HG02571 (cell line): ENCODE measurements around the gene DIP2C.
"Not testable (repeated sequence)": the region's sequence is repeated elsewhere in the genome, so short reads cannot be mapped to it uniquely, and the experiment has no call there.

Experiments
- ATAC-seq: cut with Tn5 transposase; IDR thresholded peaks from one replicate; pipeline ENCODE4 v1.9.1; 2021; ENCODE audit warnings: mild to moderate bottlenecking, moderate library complexity; ENCODE audit not compliant: unreplicated experiment

DIP2C gene

GRCh38 chr10:324593-324992 lies 364.9 kb downstream of the DIP2C start:
- ATAC-seq = no peak

GRCh38 chr10:323651-324293 lies 365.7 kb downstream of the DIP2C start:
- ATAC-seq = peak; percentile 89

- ATAC-seq = not testable (repeated sequence)
Measured at GRCh38 chr10:323046-323445, 366.4 kb downstream of the DIP2C start.

GRCh38 chr10:320771-321170 lies 368.7 kb downstream of the DIP2C start:
- ATAC-seq = no peak

GRCh38 chr10:317926-318325 lies 371.5 kb downstream of the DIP2C start:
- ATAC-seq = no peak

GRCh38 chr10:317271-317769 lies 372.1 kb downstream of the DIP2C start:
- peak; percentile 98 for ATAC-seq

GRCh38 chr10:316390-316789 lies 373.1 kb downstream of the DIP2C start:
- ATAC-seq = no peak

GRCh38 chr10:314871-315270 lies 374.6 kb downstream of the DIP2C start:
- no peak for ATAC-seq

- ATAC-seq = no peak
Measured at GRCh38 chr10:314381-314780, 375.1 kb downstream of the DIP2C start.

- no peak for ATAC-seq
Measured at GRCh38 chr10:311901-312665, 377.4 kb downstream of the DIP2C start.

GRCh38 chr10:310976-311639 lies 378.4 kb downstream of the DIP2C start:
- ATAC-seq = no peak

- ATAC-seq = no peak
Measured at GRCh38 chr10:310371-310770, 379.1 kb downstream of the DIP2C start.

- ATAC-seq = no peak
Measured at GRCh38 chr10:308572-309085, 380.8 kb downstream of the DIP2C start.

- ATAC-seq = no peak
Measured at GRCh38 chr10:308101-308500, 381.4 kb downstream of the DIP2C start.

GRCh38 chr10:307659-308058 lies 381.8 kb downstream of the DIP2C start:
- no peak for ATAC-seq

- ATAC-seq = no peak
Measured at GRCh38 chr10:306675-307185, 382.7 kb downstream of the DIP2C start.

GRCh38 chr10:306007-306674 lies 383.3 kb downstream of the DIP2C start:
- ATAC-seq = no peak

- no peak for ATAC-seq
Measured at GRCh38 chr10:305034-305433, 384.4 kb downstream of the DIP2C start.

GRCh38 chr10:301536-301935 lies 387.9 kb downstream of the DIP2C start:
- ATAC-seq = no peak

GRCh38 chr10:300580-300979 lies 388.9 kb downstream of the DIP2C start:
- ATAC-seq = not testable (repeated sequence)

GRCh38 chr10:299969-300368 lies 389.5 kb downstream of the DIP2C start:
- no peak for ATAC-seq
